Activated B cell treated with CpG ODN at 0.5 μM for 24 hours (primary cell): ENCODE data around the gene PWP1. TPM values are rescaled to one million over a fixed set of nuclear protein-coding genes. Genes with fewer than 3 reads are reported as not detected.

Experiments used
- ATAC-seq: fragments of 200-7000 bp; cut with Tn5 transposase; one replicate; pipeline ENCODE4 v1.10.0; 2021; ENCODE audit warnings: low read depth, mild to moderate bottlenecking, moderate library complexity
- CTCF ChIA-PET: fragments of 350-600 bp; sonication (Branson Sonifier 250); formaldehyde crosslinking; loops from one replicate; lab custom pipeline; 2021; ENCODE audit warnings: antibody characterized with exemption; lab: Charles Lee
- POLR2A ChIA-PET: fragments of 350-600 bp; sonication (Branson Sonifier 250); formaldehyde crosslinking; loops from one replicate; lab custom pipeline; 2021; ENCODE audit warnings: antibody characterized with exemption; lab: Charles Lee
- DNase-seq: peaks from one replicate; pipeline ENCODE4 v3.0.0; 2022
- H3K27ac Mint-ChIP-seq: one replicate; pipeline ENCODE4 v1.8.0; 2020; ENCODE audit warnings: mixed read lengths
- H3K27me3 Mint-ChIP-seq: one replicate; pipeline ENCODE4 v1.8.0; 2021; ENCODE audit warnings: mixed read lengths
- H3K36me3 Mint-ChIP-seq: one replicate; pipeline ENCODE4 v1.8.0; 2021; ENCODE audit warnings: low read depth, mixed read lengths
- H3K4me1 Mint-ChIP-seq: one replicate; pipeline ENCODE4 v1.8.0; 2021; ENCODE audit warnings: mixed read lengths
- H3K4me3 Mint-ChIP-seq: one replicate; pipeline ENCODE4 v1.8.0; 2020; ENCODE audit warnings: mild to moderate bottlenecking, mixed read lengths
- H3K9me3 Mint-ChIP-seq: one replicate; pipeline ENCODE4 v1.8.0; 2020; ENCODE audit warnings: mixed read lengths
- CTCF ChIP-seq: fragments of 200-600 bp; IDR thresholded peaks from one replicate; pipeline ENCODE4 v1.8.0; 2022; ENCODE audit warnings: antibody characterized with exemption, mild to moderate bottlenecking
- intact Hi-C: fragments of 100-400 bp; cut with micrococcal nuclease; formaldehyde crosslinking; loops from one replicate; pipeline ENCODE4 v1.15.1; 2024
- total RNA-seq: library from RNA; stranded (reverse); gene quantifications from 2 replicates; pipeline ENCODE4 v1.2.3, GENCODE V29; 2022

Gene PWP1
- total RNA-seq, 1 donor from 2014 or later = 53.5 TPM

DNA sequence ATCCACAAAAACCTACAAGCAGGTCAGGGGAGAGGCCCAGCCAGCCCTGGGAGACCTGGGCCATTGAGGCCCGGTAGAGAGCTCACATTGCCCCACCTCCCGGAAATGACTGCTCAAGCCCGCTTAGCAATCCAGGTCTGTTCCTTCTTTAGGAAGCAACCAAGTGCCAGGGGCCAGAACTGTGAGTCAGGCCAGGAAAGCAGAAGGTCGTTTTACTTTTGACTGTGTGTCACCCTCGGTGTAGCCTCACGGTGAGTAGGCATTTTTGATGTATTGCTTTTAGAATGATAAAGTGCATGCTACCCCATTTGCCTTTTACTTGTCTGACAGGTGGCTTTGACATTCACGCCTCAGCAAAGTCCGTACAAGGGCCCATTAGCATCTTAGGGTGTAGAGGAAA, 25.4 kb upstream of the PWP1 start:
- no peak overlapping the region for H3K27ac Mint-ChIP-seq
- no peaks in the 10 kb centered on the region for H3K36me3 Mint-ChIP-seq
- peaks cover 9% of the 10 kb centered on the region for H3K27me3 Mint-ChIP-seq
- intact Hi-C loops = no loop called here
- no peaks in the 10 kb centered on the region for H3K9me3 Mint-ChIP-seq
- DNase-seq = no peak
- TF ChIP-seq CTCF = no peak
- H3K4me3 Mint-ChIP-seq = no peak overlapping the region
- no peaks in the 10 kb centered on the region for H3K4me1 Mint-ChIP-seq
- CTCF ChIA-PET = no interaction called here
- ATAC-seq = no peak
- POLR2A ChIA-PET = no interaction called here

GRCh38 chr12:107660861-107661415, 24.7 kb upstream of the PWP1 start:
- ChIA-PET CTCF (no interaction called here), POLR2A (no interaction called here)
- TF ChIP-seq CTCF = no peak
- Mint-ChIP-seq H3K4me1 (no peaks in the 10 kb centered on the region), H3K27ac (no peak overlapping the region), H3K27me3 (peaks cover 9% of the 10 kb centered on the region), H3K4me3 (no peak overlapping the region), H3K9me3 (no peaks in the 10 kb centered on the region), H3K36me3 (no peaks in the 10 kb centered on the region)
- ATAC-seq = no peak
- intact Hi-C loops = no loop called here
- DNase-seq = no peak

DNA sequence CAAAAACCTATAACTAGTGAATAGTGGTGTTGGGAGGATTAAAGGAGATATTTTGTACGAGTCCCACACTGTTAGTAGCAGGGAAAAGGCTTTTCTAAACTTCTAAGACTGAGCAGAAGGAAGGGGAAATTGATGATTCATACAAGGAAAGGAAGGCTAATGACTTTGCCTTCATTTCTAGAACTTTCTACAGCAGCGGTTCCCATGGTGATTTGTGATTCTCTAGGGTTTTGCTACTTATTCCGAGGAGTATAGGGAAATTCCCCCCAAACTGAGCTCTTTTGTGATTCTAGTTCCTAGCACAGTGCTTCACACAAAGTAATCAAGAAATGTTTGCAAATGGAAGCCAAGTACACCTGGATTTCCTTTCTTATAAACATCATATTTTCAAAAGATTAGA, 23.8 kb upstream of the PWP1 start:
- no peak overlapping the region for H3K4me3 Mint-ChIP-seq
- DNase-seq (no peak), ATAC-seq (no peak)
- no peak overlapping the region for H3K27ac Mint-ChIP-seq
- peaks cover 9% of the 10 kb centered on the region for H3K27me3 Mint-ChIP-seq
- H3K9me3 Mint-ChIP-seq = no peaks in the 10 kb centered on the region
- ChIA-PET CTCF (no interaction called here), POLR2A (no interaction called here)
- H3K36me3 Mint-ChIP-seq = no peaks in the 10 kb centered on the region
- intact Hi-C loops = no loop called here
- no peaks in the 10 kb centered on the region for H3K4me1 Mint-ChIP-seq
- no peak for TF ChIP-seq CTCF

- ChIA-PET POLR2A (no interaction called here), CTCF (no interaction called here)
- no peak for DNase-seq
- no peak for TF ChIP-seq CTCF
- no peaks in the 10 kb centered on the region for H3K36me3 Mint-ChIP-seq
- peaks cover 12% of the 10 kb centered on the region for H3K27me3 Mint-ChIP-seq
- H3K4me3 Mint-ChIP-seq = no peak overlapping the region
- ATAC-seq = no peak
- intact Hi-C loops = no loop called here
- no peaks in the 10 kb centered on the region for H3K9me3 Mint-ChIP-seq
- no peak overlapping the region for H3K27ac Mint-ChIP-seq
- H3K4me1 Mint-ChIP-seq = no peaks in the 10 kb centered on the region
These were observed 23.1 kb upstream of the PWP1 start for GRCh38 chr12:107662484-107662883.

- no peaks in the 10 kb centered on the region for H3K9me3 Mint-ChIP-seq
- POLR2A ChIA-PET = no interaction called here
- no peaks in the 10 kb centered on the region for H3K4me1 Mint-ChIP-seq
- CTCF ChIA-PET = no interaction called here
- H3K27me3 Mint-ChIP-seq = peaks cover 15% of the 10 kb centered on the region
- no peak for DNase-seq
- intact Hi-C loops = no loop called here
- H3K4me3 Mint-ChIP-seq = no peak overlapping the region
- ATAC-seq = no peak
- no peaks in the 10 kb centered on the region for H3K36me3 Mint-ChIP-seq
- H3K27ac Mint-ChIP-seq = no peak overlapping the region
- TF ChIP-seq CTCF = no peak
These were observed 22.3 kb upstream of the PWP1 start for GRCh38 chr12:107663277-107663676.
